Measurements from ENCODE around the gene SLC12A6. TPM values are rescaled to one million over a fixed set of nuclear protein-coding genes. Genes with fewer than 3 reads are reported as not detected.
"Not testable (repeated sequence)": the region's sequence is repeated elsewhere in the genome, so short reads cannot be mapped to it uniquely, and the experiment has no call there.

Gene SLC12A6
- total RNA-seq: 16.8 and 18.8 TPM in 2 replicates

DNA sequence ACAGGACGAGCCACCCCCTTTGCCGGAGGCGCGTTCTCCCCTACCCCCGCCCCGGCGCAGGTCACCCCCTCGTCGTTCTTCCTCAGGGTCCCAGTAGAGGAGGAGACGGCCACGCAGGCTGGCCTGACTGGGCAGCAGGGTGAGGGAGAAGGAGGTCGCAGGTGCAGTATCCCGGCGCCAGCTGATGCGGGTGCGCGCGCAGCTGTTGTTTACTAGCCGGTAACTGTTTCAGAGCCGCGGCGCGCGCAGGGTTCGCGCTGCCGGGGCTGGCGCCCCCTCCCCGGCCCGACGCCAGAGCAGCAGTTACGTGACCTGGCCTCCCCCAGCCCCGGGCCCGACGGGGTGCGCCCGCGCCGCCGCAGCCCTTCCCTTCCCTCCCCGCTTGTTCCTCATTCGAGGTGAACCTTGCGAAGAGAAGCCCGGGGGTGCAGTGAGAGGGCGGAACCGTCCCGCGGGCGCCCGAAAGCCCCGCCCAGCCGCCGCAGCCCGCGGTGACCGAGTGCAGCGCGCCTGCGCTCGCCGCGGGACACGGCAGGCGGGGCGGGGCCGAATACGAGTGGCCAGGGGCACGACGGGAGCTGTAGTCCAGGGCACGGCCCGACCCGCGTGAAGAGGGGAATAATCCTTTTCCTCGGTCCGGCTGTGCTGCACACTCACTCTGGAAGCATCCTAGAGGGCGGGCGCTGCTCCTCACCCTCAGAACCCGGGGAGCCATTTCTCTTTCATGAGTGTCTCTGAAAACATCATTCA lies at the start of gene SLC12A6:
SLC12A6 (minus strand) TSS at position 225 of the 750 bp plus-strand sequence. CDS start 1,101 bp downstream, outside the sequence.
- DNase-seq (ENCODE audit: low read depth in 2 of 2): peak; percentile 91 to 92

- DNase-seq (ENCODE audit: low read depth in 2 of 2): not testable (repeated sequence)
These were observed 44.4 kb upstream of the SLC12A6 start for GRCh38 chr15:34381829-34382521.

- DNase-seq (ENCODE audit: low read depth in 2 of 2): not testable (repeated sequence)
These were observed 42.9 kb upstream of the SLC12A6 start for GRCh38 chr15:34380491-34380890.

- DNase-seq (ENCODE audit: low read depth in 2 of 2): no peak
These were observed 39.3 kb upstream of the SLC12A6 start for GRCh38 chr15:34376856-34377255.

- DNase-seq (ENCODE audit: low read depth in 2 of 2): not testable (repeated sequence)
These were observed 38.0 kb upstream of the SLC12A6 start for GRCh38 chr15:34375541-34375940.

- DNase-seq (ENCODE audit: low read depth in 2 of 2): no peak
These were observed 37.2 kb upstream of the SLC12A6 start for GRCh38 chr15:34374816-34375215.

DNA sequence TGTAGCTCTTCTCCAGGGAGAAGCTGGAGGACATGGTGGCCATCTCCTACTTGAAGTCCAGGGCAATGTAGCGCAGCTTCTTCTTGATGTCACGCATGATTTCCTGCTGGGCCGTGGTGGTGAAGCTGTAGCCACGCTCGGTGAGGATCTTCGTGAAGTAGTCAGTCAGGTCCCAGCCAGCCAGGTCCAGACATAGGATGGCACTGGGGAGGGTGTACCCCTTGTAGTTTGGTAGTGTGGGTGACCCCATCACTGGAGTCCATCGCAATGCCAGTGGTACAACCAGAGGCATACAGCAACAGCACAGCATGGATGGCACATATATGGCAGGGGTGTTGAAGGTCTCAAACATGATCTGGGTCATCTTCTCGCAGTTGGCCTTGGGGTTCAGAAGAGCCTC lies 36.4 kb upstream of the SLC12A6 start:
- DNase-seq (ENCODE audit: low read depth in 2 of 2): no peak

DNA sequence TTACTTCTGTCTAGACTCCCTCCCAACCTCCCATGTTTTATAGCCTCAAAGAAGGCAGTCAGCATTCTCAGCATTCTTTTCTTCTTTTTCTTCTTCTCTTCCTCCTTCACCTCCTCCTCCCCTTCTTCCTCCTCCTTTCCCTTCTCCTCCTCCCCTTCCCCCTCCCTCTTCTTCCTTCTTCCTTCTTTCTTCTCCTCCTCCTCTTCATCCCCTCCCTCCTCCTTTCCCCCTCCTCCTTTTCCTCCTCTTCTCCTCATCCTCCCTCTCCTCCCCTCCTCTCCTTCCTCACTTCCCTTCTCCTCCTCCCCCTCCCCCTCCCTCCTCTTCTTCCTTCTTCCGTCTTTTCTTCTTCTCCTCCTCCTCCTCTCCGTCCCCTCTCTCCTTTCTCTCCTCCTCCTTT lies 33.1 kb upstream of the SLC12A6 start:
- no peak for DNase-seq (ENCODE audit: low read depth in 2 of 2)

DNA sequence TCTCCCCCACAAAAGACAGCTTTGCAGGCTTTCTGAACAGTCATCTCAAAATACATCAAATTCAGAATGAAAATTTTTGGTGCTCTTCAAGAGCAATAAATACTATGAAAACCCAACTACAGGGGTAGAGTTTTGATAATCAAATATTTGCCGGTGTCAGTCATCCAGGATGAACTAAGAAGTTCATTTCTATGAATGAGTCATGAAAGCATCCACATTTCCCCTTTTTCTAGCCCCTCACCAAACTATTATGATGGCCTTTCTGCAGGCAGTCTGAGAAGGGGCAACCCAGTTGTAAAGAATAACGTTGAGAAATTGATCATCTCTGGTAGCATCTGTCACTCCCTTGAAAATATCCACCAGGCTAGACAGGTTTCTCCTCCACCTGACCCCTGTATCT lies 32.5 kb upstream of the SLC12A6 start:
- DNase-seq (ENCODE audit: low read depth in 2 of 2): no peak

DNA sequence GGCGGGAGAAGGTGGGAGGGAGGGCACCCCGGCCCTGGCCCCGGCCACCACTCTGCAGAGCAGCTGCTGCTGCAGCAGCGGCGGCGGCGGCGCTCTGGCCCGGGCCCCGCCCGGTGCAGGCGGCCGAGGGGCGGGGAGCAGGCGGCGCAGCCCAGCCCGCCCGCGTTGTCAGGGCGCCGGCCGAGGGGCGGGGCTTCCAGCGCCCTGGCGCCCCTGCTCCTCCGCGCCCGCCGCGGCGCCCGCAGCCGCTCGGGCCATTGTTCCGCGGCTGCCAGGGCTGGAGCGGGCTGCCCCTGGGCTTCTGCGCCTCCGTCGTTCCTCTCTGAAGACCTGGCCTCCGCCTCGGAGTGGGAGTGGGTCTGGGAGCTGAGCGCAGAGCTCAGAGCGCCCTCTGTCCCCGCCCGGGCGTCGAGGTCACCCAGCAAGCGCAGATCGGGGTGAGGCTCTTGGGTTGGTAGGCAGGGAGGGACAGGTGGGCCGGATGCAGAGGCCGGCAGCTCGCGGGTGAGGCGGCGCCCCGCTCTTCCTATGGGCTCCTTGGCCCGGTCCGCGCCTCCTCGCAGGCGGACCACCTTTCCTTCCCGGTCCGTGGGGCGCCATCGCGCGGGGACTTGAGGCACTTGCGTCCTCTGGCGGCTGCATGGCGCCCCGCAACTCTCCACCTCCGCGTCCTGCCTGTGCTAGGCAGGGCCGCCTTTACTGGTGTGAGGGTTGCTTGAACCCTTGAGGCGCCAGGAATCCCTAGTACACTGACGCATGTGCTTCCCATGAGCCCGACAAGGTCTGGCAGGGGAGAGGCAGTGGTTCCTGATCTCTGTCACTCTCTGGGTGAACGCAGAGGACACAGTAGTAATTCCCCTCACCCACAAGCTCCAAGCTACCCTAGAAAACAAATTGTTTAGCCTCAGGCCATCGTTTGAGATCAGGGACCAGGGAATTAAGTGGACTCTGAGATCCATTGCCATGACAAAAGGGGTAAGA lies 29.8 kb upstream of the SLC12A6 start, which contains the start of gene LPCAT4:
LPCAT4 (minus strand) TSS at position 96 of the 981 bp plus-strand sequence. CDS start 96 bp downstream, outside the sequence.
- DNase-seq (ENCODE audit: low read depth in 2 of 2): peak; percentile 89 to 91

GRCh38 chr15:34366271-34367065 lies 28.9 kb upstream of the SLC12A6 start:
- peak in 1 of 2 donors; percentile 20 for DNase-seq (ENCODE audit: low read depth in 2 of 2)

- no peak for DNase-seq (ENCODE audit: low read depth in 2 of 2)
These were observed 28.3 kb upstream of the SLC12A6 start for GRCh38 chr15:34365836-34366235.

DNA sequence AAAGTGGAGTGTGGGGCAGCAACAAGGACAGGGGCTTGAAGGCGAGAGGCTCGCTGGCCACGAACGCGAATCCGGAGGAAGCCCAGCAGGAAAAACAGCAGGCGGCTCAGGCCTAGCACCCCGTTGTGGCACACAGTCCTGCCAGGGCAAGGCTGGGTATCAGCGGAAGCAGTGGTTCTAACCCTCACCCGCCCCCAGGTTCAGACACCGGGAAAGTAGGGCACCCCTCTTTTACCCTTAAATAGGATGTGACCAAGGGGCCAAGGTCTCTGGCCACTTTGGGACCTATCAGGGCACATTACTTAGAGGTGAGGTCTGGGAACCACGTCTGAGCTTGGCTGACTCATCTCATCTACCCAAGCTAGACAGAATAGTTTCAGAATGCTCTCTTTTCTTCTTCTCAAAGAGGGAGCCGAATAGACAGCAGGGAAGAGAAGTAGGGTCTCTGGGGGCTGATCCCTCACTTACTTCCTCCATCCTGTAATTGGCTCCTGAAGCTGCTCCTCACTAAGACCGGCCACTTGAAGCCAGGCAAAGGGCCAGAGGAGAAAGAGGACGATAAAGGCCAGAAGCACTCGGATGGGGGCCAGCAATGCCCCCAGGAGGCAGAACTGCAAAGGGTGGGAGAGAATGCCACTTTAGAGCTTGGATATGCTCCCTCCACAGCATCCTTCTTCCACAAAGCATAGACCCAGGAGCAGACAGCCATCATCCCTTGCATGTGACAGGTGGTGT lies 27.7 kb upstream of the SLC12A6 start:
- peak in 1 of 2 donors; percentile 12 for DNase-seq (ENCODE audit: low read depth in 2 of 2)

GRCh38 chr15:34364041-34364440 lies 26.5 kb upstream of the SLC12A6 start:
- DNase-seq (ENCODE audit: low read depth in 2 of 2): no peak

- DNase-seq (ENCODE audit: low read depth in 2 of 2): no peak
These were observed 24.6 kb upstream of the SLC12A6 start for GRCh38 chr15:34362047-34362773.

GRCh38 chr15:34361278-34361677 lies 23.7 kb upstream of the SLC12A6 start:
- no peak for DNase-seq (ENCODE audit: low read depth in 2 of 2)

GRCh38 chr15:34360298-34360697 lies 22.7 kb upstream of the SLC12A6 start:
- no peak for DNase-seq (ENCODE audit: low read depth in 2 of 2)

DNA sequence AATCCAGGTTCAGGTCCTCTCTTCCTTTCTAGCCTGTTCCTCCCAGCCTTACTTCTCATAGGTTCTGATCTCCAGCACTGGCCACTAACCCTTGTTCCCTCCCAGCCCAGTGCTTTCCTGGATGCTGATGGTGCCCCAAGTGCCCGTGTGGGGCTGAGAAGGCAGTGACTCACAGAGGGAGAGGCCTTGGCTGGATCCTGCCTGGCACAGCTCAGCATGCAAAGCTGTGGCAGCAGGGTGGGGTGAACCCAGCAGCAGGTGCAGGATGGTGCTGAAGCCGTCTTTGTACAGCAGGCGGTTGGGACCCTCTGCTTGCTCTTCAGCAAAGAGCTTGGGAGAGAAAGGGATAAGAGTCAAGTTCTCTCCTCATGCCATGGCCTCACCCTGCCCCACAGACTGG lies 21.8 kb upstream of the SLC12A6 start:
- no peak for DNase-seq (ENCODE audit: low read depth in 2 of 2)

DNA sequence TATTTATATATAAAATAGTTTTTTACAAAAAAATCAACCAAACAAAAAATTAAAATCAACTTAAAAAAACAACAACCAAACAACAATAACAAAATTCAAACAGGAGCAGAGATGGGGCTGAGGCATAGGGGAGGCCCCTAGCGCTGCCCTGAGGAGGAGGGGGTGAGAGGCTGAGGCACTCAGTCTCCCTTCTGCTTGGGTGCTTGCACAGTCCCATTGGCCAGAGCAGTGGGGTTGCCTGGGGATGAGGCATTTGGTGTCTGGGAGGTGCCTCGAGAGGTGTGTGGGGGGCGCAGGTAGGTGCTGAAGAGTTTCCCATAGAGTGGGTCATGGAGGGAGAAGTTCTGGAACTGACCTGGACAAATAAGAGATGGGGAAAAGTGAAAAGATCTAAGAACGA lies 21.4 kb upstream of the SLC12A6 start:
- no peak for DNase-seq (ENCODE audit: low read depth in 2 of 2)
